Activated naive CD8-positive, alpha-beta T cell treated with anti-CD3 and anti-CD28 coated beads for 36 hours (primary cell): ENCODE measurements around the gene KDSR. TPM values are rescaled to one million over a fixed set of nuclear protein-coding genes. Genes with fewer than 3 reads are reported as not detected.
"Not testable (repeated sequence)": the region's sequence is repeated elsewhere in the genome, so short reads cannot be mapped to it uniquely, and the experiment has no call there.

Experiments
- DNase-seq: peaks from one replicate; pipeline ENCODE4 v3.0.0; 2021
- H3K27ac Mint-ChIP-seq: one replicate; pipeline ENCODE4 v1.8.0; 2022; ENCODE audit warnings: mild to moderate bottlenecking, moderate library complexity, mixed read lengths
- H3K27me3 Mint-ChIP-seq: one replicate; pipeline ENCODE4 v1.8.0; 2022; ENCODE audit warnings: mild to moderate bottlenecking, mixed read lengths
- H3K36me3 Mint-ChIP-seq: one replicate; pipeline ENCODE4 v1.8.0; 2021; ENCODE audit warnings: mild to moderate bottlenecking, mixed read lengths
- H3K4me1 Mint-ChIP-seq: one replicate; pipeline ENCODE4 v1.8.0; 2021; ENCODE audit warnings: mixed read lengths
- H3K4me3 Mint-ChIP-seq: one replicate; pipeline ENCODE4 v1.8.0; 2022; ENCODE audit warnings: mild to moderate bottlenecking, moderate library complexity, mixed read lengths
- H3K9me3 Mint-ChIP-seq: one replicate; pipeline ENCODE4 v1.8.0; 2022; ENCODE audit warnings: mixed read lengths
- total RNA-seq, 2 experiments: library from RNA; stranded (reverse); gene quantifications; one replicate each; pipeline ENCODE4 v1.2.3, GENCODE V29; 2021

The KDSR gene
- total RNA-seq, 2 experiments from 2014 or later = 50.5 to 55.8 TPM

DNA sequence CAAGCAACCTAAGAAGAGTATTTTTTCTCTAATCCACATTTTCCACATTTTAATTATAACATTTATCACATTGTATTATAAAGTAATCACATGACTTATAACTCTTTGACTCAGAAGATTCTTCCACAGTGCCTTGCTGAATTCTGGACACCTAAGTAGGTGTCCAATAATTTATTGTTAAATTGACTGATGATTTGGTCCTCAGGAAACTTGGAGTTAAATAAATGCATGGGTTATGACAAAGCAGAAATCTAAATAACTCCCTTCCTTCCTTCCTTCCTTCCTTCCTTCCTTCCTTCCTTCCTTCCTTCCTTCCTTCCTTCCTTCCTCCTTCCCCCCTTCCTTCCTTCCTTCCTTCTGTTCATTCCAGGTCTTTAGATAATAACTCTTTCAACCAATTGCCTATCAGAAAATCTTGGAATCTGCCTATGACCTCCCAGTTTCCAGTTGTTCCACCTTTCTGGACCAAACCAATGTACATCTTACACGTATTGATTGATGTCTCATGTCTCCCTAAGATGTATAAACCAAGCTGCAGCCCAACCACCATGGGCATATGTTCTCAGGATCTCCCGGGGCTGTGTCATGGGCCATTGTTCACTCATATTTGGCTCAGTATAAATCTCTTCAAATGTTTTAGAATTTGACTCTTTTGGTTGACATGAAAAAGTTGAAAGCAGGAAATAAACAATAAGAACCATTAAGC is 10.4 kb upstream of the KDSR start:
- Mint-ChIP-seq H3K9me3 (no peaks in the 10 kb centered on the region), H3K4me3 (no peak overlapping the region), H3K36me3 (peaks cover 2% of the 10 kb centered on the region), H3K4me1 (peaks cover 14% of the 10 kb centered on the region), H3K27me3 (no peaks in the 10 kb centered on the region), H3K27ac (no peak overlapping the region)
- no peak for DNase-seq

DNA sequence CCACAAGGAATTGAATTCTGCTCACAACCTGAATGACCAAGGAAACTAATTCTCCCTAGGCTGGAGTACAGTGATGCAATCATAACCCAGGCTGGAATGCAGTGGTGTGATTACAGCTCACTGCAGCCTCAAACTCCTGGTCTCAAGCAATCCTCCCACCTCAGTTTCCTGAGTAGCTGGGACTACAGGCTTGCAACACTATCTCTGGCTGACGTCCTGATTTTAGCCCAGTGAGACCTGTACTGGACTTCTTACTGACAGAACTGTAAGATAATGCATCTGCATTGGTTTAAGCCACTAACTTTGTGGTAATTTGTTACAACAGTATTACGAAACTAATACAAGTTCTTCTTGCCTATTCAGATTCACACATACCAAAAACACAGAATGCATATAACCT is 9.5 kb upstream of the KDSR start:
- no peak overlapping the region for H3K4me3 Mint-ChIP-seq
- no peak for DNase-seq
- no peaks in the 10 kb centered on the region for H3K27me3 Mint-ChIP-seq
- no peak overlapping the region for H3K27ac Mint-ChIP-seq
- H3K4me1 Mint-ChIP-seq = peaks cover 14% of the 10 kb centered on the region
- no peaks in the 10 kb centered on the region for H3K9me3 Mint-ChIP-seq
- H3K36me3 Mint-ChIP-seq = peaks cover 1% of the 10 kb centered on the region

DNA sequence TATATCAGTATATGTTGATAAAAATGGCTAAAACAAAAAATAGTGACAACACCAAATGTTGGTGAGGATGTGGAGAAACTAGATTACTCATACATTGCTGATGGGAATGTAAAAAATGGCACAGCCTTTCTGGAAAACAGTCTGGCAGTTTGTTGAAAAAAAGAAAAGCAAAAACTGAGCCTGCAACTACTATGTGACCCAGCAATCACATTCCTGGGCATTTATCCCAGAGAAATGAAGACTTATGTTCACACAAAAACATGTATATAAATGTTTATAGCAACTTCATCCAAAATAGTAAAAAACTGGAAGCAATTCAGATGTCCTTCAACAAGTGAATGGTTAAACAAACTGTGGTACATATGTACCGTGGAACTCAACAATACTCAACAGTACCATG is 7.5 kb upstream of the KDSR start:
- no peak overlapping the region for H3K27ac Mint-ChIP-seq
- H3K36me3 Mint-ChIP-seq = peaks cover 7% of the 10 kb centered on the region
- H3K9me3 Mint-ChIP-seq = peaks cover 2% of the 10 kb centered on the region
- H3K4me1 Mint-ChIP-seq = peaks cover 12% of the 10 kb centered on the region
- no peak overlapping the region for H3K4me3 Mint-ChIP-seq
- no peaks in the 10 kb centered on the region for H3K27me3 Mint-ChIP-seq
- DNase-seq = no peak

DNA sequence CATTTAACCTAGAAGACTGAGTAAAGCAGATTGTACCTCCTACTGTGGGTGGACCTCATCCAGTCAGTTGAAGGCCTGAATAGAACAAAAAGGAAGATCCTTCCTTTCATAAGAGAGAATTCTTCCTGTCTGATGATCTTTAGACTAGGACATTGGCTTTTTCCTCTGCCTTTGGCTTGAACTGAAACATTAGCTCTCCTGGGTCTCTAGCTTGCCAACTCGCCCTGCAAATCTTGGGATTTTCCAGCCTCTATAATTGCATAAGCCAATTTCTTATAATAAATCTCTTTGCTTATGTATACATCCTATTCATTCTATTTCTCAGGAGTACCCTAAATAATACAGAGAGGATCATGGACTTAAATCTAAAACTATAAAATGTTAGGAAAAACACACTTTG is 6.2 kb upstream of the KDSR start:
- Mint-ChIP-seq H3K27me3 (no peaks in the 10 kb centered on the region), H3K9me3 (peaks cover 12% of the 10 kb centered on the region), H3K36me3 (peaks cover 14% of the 10 kb centered on the region), H3K4me3 (no peak overlapping the region), H3K27ac (no peak overlapping the region), H3K4me1 (peaks cover 5% of the 10 kb centered on the region)
- DNase-seq = no peak

DNA sequence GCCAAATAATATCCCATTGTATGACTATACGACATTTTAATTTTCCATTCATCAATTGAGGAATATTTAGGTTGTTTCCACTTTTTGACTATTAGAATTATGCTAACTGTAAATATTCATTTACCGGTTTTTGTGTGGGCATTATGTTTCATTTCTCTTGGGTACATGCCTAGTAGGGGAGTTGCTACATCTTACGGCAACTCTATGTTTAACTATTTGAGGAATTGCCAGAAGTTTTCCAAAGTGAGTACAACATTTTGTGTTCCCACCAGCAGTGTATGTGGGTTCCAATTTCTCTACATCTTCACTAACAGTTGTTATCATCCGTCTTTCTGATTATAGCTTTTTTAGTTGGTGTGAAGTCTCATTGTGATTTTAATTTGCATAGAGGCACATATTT is 1.6 kb upstream of the KDSR start:
- Mint-ChIP-seq H3K27me3 (no peaks in the 10 kb centered on the region), H3K36me3 (peaks cover 31% of the 10 kb centered on the region), H3K9me3 (peaks cover 18% of the 10 kb centered on the region), H3K27ac (no peak overlapping the region), H3K4me1 (peaks cover 28% of the 10 kb centered on the region), H3K4me3 (peak overlapping the region; percentile 96)
- no peak for DNase-seq

DNA sequence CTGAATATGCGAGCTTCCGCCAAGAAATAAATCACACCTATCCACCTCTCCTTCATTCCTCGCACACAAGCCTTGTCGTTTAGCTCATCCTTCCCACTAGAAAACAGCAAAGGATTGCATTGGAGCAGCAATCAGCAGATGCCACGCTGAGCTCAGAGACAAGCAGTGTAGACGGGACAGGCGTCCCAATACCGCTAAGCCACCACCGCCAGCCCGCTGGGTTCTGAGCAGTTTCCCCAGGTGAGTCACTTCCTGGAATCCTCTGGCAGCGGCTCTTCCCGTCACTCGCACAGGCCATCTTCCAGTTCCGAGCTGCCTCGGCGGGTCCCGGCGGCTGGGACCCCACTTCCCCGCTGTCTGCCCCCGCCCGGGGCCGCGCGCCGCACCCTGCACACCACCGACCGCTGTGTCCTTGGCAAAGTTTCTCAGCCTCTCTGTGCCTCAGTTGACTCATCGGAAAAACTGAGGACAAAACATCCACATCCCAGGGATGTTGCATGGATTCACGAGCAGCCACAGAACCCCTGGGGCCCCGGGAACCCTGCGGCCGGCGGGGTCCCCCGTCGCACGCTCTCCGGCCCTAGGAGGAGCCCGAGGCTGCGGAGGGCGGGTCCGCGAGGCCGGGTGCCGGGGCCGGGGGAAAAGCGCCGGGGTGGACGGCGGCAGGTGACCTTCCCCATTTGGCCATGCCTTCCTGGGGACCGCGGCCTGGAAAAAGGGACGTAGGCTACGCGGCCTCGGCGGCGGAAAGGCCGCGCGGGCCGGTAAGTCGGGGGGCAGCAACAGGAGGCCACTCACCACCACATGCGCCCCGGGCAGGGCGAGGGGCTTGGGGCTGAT is 573 bp downstream of the KDSR start:
- Mint-ChIP-seq H3K4me3 (peak overlapping the region; percentile 96), H3K9me3 (peaks cover 18% of the 10 kb centered on the region), H3K4me1 (peaks cover 28% of the 10 kb centered on the region), H3K27me3 (no peaks in the 10 kb centered on the region), H3K27ac (peak overlapping the region; percentile 87), H3K36me3 (peaks cover 43% of the 10 kb centered on the region)
- DNase-seq = peak; percentile 77

DNA sequence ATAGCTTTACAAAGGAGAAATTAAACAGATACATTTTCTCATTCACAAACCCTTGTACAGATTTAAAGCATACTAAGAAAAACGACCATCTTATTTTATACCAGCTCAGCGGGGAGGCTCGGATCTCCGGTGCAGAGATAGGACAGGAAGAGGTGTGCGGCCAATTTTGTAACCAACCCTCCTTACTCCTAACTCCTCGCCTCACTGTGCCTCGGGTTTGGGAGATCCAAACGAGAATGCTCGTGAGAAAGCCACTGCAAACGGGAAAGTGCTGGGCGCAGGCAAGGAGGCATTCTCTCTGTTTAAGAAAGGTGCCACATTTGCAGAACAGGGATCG is 1.2 kb downstream of the KDSR start:
- Mint-ChIP-seq H3K4me3 (peak overlapping the region; percentile 96), H3K9me3 (peaks cover 18% of the 10 kb centered on the region), H3K27ac (peak overlapping the region; percentile 87), H3K27me3 (no peaks in the 10 kb centered on the region), H3K36me3 (peaks cover 43% of the 10 kb centered on the region), H3K4me1 (peaks cover 28% of the 10 kb centered on the region)
- peak; percentile 5 for DNase-seq

DNA sequence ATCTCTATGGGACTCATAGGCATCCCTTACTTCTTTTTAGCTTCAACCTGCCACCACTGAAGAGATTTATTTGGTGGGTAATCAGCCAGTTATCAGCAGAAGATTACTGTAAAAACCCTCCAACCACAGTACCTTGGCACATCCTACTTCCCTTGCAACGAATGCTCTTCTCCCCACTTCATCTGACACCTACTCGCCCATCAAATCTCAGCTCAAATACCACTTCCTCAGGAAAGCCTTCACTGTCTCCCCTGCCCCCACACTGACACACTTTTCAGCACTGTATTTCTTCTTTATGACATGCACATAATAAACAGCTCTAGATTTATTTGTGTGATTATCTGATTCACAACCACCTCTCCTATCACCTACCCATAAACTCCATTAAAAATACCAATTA is 3.1 kb downstream of the KDSR start:
- no peak for DNase-seq
- Mint-ChIP-seq H3K27ac (no peak overlapping the region), H3K9me3 (peaks cover 12% of the 10 kb centered on the region), H3K4me3 (no peak overlapping the region), H3K27me3 (no peaks in the 10 kb centered on the region), H3K4me1 (peaks cover 28% of the 10 kb centered on the region), H3K36me3 (peaks cover 34% of the 10 kb centered on the region)

DNA sequence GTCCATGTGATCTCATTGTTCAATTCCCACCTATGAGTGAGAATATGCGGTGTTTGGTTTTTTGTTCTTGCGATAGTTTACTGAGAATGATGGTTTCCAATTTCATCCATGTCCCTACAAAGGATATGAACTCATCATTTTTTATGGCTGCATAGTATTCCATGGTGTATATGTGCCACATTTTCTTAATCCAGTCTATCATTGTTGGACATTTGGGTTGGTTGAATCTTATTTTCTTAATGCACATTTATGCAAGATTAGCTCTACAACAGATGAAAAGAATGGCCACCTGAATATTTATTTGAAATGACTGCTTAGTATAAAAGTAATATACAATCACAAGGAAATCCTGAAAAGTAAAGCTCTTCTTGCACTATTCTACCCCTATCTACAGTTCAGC is 3.6 kb downstream of the KDSR start:
- not testable (repeated sequence) for H3K9me3 Mint-ChIP-seq, H3K27ac Mint-ChIP-seq, H3K4me3 Mint-ChIP-seq, DNase-seq, H3K27me3 Mint-ChIP-seq
- Mint-ChIP-seq H3K36me3 (peaks cover 32% of the 10 kb centered on the region), H3K4me1 (peaks cover 26% of the 10 kb centered on the region)

DNA sequence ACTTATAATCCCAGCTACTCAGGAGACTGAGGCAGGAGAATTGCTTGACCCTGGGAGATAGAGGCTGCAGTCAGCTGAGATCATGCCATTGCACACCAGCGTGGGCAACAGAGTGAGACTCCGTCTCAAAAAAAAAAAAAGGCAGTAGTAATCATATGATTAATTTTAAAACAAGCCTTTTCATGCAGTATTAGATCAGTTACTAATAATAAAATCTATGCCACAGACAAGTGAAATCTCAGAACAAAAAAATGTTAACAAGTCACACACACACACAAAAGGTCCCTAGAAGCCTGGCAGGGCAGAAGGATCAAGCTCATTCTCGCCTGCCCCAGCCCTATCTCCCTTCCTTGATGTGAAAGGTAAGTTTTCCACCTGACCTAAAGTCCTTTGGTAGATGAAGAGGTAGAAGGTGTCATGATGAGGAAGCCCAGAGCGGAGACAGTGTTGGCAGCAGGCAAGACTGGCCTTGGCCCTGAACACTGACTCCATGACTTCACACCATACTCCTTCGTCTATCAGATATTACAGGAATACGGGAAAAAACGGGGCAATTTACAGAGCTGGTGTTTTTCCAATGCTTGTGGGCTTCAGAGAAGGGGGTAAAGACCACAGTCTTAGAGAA is 10.6 kb downstream of the KDSR start:
- DNase-seq = no peak
- H3K4me1 Mint-ChIP-seq = no peaks in the 10 kb centered on the region
- no peaks in the 10 kb centered on the region for H3K27me3 Mint-ChIP-seq
- H3K27ac Mint-ChIP-seq = no peak overlapping the region
- peaks cover 11% of the 10 kb centered on the region for H3K36me3 Mint-ChIP-seq
- no peaks in the 10 kb centered on the region for H3K9me3 Mint-ChIP-seq
- H3K4me3 Mint-ChIP-seq = no peak overlapping the region

DNA sequence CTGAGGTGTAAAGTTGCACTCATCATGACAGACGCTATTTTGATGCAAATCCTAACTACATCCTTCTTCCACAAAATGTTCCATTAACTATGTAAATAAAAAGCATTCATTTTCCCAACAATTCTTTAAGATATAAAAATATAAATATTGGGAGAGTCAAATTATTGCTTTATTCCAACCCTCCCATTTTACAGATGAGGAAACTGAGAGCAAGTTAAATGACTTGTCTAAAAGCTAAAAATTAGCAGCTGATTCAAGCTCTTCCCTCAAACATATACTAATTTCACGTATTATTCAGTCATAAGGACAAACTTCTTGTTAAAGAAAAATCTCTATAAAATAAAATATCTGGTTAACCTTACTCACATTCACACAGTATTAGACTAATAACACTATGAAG is 16.8 kb downstream of the KDSR start:
- no peak overlapping the region for H3K4me3 Mint-ChIP-seq
- H3K27ac Mint-ChIP-seq = no peak overlapping the region
- H3K27me3 Mint-ChIP-seq = no peaks in the 10 kb centered on the region
- peaks cover 24% of the 10 kb centered on the region for H3K36me3 Mint-ChIP-seq
- DNase-seq = no peak
- H3K9me3 Mint-ChIP-seq = no peaks in the 10 kb centered on the region
- H3K4me1 Mint-ChIP-seq = no peaks in the 10 kb centered on the region

DNA sequence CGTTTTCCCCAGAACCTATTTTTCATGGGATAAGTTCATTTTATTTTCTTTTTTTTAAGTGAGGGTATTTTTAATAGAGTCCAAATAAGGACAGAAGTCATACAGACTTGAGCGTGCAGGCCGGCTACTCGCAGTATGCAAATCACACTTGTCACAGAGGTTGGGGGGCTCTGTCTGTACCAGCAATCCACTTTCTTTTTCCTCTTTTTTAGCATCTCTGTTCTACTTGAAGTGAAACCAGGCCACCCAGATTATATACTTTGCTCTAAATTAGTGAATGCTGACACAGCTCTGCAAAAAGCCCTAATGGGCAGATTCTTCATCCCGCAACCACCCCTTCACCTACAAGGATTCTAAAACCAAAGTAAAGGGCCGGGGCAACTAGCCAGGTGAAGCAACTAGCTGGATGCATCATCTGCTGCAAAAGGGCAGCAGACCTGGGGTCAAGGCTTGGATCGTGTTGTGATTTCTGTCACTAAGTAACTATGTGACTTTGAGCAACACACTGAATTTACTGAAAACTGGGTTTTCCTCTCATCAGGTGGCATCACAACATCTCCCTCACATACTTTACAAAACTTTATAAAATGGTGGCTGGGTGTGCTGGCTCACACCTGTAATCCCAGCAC is 18.4 kb downstream of the KDSR start:
- H3K9me3 Mint-ChIP-seq = no peaks in the 10 kb centered on the region
- DNase-seq = no peak
- no peak overlapping the region for H3K27ac Mint-ChIP-seq
- peaks cover 24% of the 10 kb centered on the region for H3K36me3 Mint-ChIP-seq
- no peak overlapping the region for H3K4me3 Mint-ChIP-seq
- no peaks in the 10 kb centered on the region for H3K4me1 Mint-ChIP-seq
- H3K27me3 Mint-ChIP-seq = no peaks in the 10 kb centered on the region

DNA sequence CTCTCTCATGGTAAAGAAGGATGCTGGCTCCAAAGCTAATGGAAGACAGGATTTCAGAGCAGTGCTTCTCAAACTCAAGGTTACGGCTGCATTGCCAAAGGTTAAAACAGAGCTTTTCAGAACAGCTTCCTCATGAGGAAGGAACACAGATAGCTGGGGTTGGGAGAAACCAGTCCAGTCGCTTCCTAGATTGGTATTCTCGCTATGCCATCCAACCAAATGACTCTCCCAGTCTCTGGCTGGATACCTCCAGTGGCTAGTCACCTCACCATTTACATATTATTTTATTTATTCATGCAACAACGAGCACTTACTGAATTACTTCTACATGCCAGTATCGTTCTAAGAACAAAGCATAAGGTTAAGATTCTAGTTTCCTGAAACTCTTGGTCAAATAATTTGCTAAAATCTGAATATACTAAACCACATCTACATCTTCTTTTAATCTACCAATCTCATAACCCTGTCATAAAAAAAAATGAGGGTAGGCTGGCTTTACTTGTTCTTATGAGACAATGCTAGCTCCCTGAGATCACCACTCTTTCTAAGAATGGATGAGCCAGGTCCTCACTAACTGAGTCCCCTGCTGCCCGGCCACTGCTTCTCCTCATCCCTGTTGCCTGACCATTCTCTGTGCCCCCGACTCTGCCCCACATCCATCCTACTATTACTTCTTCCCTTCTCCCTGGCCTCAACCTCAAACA is 20.4 kb downstream of the KDSR start:
- Mint-ChIP-seq H3K27me3 (no peaks in the 10 kb centered on the region), H3K27ac (no peak overlapping the region), H3K4me3 (no peak overlapping the region), H3K36me3 (peaks cover 28% of the 10 kb centered on the region), H3K4me1 (no peaks in the 10 kb centered on the region), H3K9me3 (no peaks in the 10 kb centered on the region)
- DNase-seq = no peak

DNA sequence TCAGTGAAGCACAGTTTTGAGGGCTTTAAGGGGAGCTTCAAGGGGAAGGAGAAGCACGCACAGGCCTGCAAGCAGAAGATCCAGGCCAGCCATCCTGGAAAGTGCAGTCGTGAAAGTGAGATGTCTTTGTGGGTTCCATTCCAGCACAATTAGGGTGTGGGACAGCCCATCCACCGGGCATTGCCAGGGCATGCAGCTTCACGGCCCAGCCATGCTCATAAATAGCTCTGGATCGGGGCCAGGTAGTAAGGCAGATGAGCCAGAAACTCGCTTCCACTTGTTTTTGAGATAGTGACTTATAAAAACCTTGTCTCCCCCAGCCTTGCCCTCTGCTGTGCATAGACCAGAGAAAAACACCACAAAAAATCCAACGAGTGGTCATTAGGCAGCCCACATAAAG is 21.0 kb downstream of the KDSR start:
- Mint-ChIP-seq H3K4me3 (no peak overlapping the region), H3K27me3 (no peaks in the 10 kb centered on the region), H3K27ac (no peak overlapping the region), H3K36me3 (peaks cover 24% of the 10 kb centered on the region), H3K9me3 (no peaks in the 10 kb centered on the region), H3K4me1 (no peaks in the 10 kb centered on the region)
- DNase-seq = no peak

DNA sequence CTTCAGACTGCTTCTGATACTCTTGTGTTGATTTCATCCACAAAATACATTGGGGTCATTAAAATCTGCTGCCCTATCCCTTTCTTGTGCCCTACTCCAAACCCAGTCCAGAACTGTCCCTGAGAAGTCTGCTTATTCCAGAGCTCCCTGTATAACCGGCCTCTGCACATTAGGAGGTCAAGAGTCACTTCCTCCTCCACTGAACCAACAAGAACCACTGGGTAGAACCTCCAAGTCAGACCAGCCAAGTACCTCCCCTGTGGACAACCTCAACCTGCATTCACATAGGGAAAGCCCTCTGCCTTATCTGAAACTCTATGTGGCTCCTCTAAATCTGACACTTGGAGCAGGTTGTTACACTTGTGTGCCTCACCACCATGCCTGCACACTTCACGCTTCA is 22.1 kb downstream of the KDSR start:
- no peaks in the 10 kb centered on the region for H3K27me3 Mint-ChIP-seq
- DNase-seq = no peak
- no peak overlapping the region for H3K4me3 Mint-ChIP-seq
- H3K27ac Mint-ChIP-seq = no peak overlapping the region
- H3K9me3 Mint-ChIP-seq = no peaks in the 10 kb centered on the region
- peaks cover 29% of the 10 kb centered on the region for H3K36me3 Mint-ChIP-seq
- no peaks in the 10 kb centered on the region for H3K4me1 Mint-ChIP-seq
